GM23248 (cell line): ENCODE data around the gene FCGR3B. TPM values are rescaled to one million over a fixed set of nuclear protein-coding genes. Genes with fewer than 3 reads are reported as not detected.
"Not testable (repeated sequence)": the region's sequence is repeated elsewhere in the genome, so short reads cannot be mapped to it uniquely, and the experiment has no call there.

ENCODE experiments used
- DNase-seq: peaks from one replicate; pipeline ENCODE4 v3.0.0-alpha.2; 2015
- H2AFZ ChIP-seq: fragments of 200-600 bp; sonication (generic); 2 replicates; pipeline ENCODE4 v1.6.1; 2016; ENCODE audit warnings: antibody characterized with exemption
- H3F3A ChIP-seq: fragments of 200-600 bp; sonication (generic); 2 replicates; pipeline ENCODE4 v1.6.1; 2016; ENCODE audit warnings: mild to moderate bottlenecking, antibody characterized with exemption, mixed run types; ENCODE audit not compliant: insufficient read depth
- H3K27ac ChIP-seq: fragments of 200-600 bp; sonication (generic); 2 replicates; pipeline ENCODE4 v1.5.1; 2016; ENCODE audit warnings: mild to moderate bottlenecking
- H3K27me3 ChIP-seq: fragments of 200-600 bp; sonication (generic); replicated peaks from 2 replicates; pipeline ENCODE4 v1.6.1; 2016; ENCODE audit warnings: mild to moderate bottlenecking; ENCODE audit not compliant: insufficient read depth
- H3K36me3 ChIP-seq: fragments of 200-600 bp; sonication (generic); 2 replicates; pipeline ENCODE4 v1.6.1; 2016; ENCODE audit warnings: low read depth, mild to moderate bottlenecking
- H3K4me1 ChIP-seq: fragments of 200-600 bp; sonication (generic); 2 replicates; pipeline ENCODE4 v1.6.1; 2016; ENCODE audit warnings: mild to moderate bottlenecking; ENCODE audit not compliant: insufficient read depth
- H3K4me2 ChIP-seq: fragments of 200-600 bp; sonication (generic); one replicate; pipeline ENCODE4 v1.6.1; 2016; ENCODE audit warnings: mild to moderate bottlenecking; ENCODE audit not compliant: unreplicated experiment
- H3K4me3 ChIP-seq: fragments of 200-600 bp; sonication (generic); 2 replicates; pipeline ENCODE4 v1.5.1; 2016; ENCODE audit warnings: mild to moderate bottlenecking
- H3K79me2 ChIP-seq: fragments of 200-600 bp; sonication (generic); 2 replicates; pipeline ENCODE4 v1.6.1; 2016; ENCODE audit warnings: mild to moderate bottlenecking; ENCODE audit not compliant: insufficient read depth
- H3K9ac ChIP-seq: fragments of 200-600 bp; sonication (generic); 2 replicates; pipeline ENCODE4 v1.6.1; 2016; ENCODE audit warnings: mild to moderate bottlenecking
- H3K9me2 ChIP-seq: fragments of 200-600 bp; sonication (generic); 2 replicates; pipeline ENCODE4 v1.6.1; 2016; ENCODE audit warnings: mixed run types, mild to moderate bottlenecking, moderate library complexity; ENCODE audit not compliant: insufficient read depth
- H3K9me3 ChIP-seq: fragments of 200-600 bp; sonication (generic); one replicate; pipeline ENCODE4 v1.6.1; 2017; ENCODE audit warnings: low read depth
- H4K20me1 ChIP-seq: fragments of 200-600 bp; sonication (generic); 2 replicates; pipeline ENCODE4 v1.6.0; 2016; ENCODE audit not compliant: insufficient read depth
- EZH2 ChIP-seq: fragments of 200-600 bp; sonication (generic); IDR thresholded peaks from 2 replicates; pipeline ENCODE4 v1.6.1; 2018; ENCODE audit warnings: antibody characterized with exemption, mild to moderate bottlenecking; ENCODE audit not compliant: insufficient read depth, poor library complexity, severe bottlenecking
- EZH2phosphoT487 ChIP-seq: fragments of 200-600 bp; sonication (generic); IDR thresholded peaks from 2 replicates; pipeline ENCODE4 v1.6.1; 2018; ENCODE audit warnings: antibody characterized with exemption, moderate library complexity, mild to moderate bottlenecking, low read depth; ENCODE audit not compliant: insufficient read depth
- WGBS, 2 experiments: methylation state at CpG; one replicate each; pipeline ENCODE4 v1.1.6; 2015 to 2017; ENCODE audit warnings: low lambda C conversion rate in 2 of 2, low coverage in 1 of 2; ENCODE audit errors: missing lambda C conversion rate in 2 of 2; 5-methylcytosine and 5-hydroxymethylcytosine counted together
- in situ Hi-C: fragments of 300-500 bp; cut with MboI; formaldehyde crosslinking; loops from 2 replicates; pipeline ENCODE4 v1.15.0; 2020
- polyA plus RNA-seq: library from polyadenylated mRNA; unstranded; fragments of >200 nt; fragmentation: Nextera tagmentation; extraction: Ambion mirVana; gene quantifications from 2 replicates; pipeline ENCODE4 v1.2.1, GENCODE V29; 2016
- total RNA-seq: library from RNA; depleted of rRNA; stranded (reverse); fragments of >200 nt; shearing (Covaris generic); gene quantifications from 2 replicates; pipeline ENCODE4 v1.2.3, GENCODE V29; 2014; rRNA removed

FCGR3B gene
- total RNA-seq (not detected in 2 replicates), polyA plus RNA-seq (not detected in 2 replicates)

DNA sequence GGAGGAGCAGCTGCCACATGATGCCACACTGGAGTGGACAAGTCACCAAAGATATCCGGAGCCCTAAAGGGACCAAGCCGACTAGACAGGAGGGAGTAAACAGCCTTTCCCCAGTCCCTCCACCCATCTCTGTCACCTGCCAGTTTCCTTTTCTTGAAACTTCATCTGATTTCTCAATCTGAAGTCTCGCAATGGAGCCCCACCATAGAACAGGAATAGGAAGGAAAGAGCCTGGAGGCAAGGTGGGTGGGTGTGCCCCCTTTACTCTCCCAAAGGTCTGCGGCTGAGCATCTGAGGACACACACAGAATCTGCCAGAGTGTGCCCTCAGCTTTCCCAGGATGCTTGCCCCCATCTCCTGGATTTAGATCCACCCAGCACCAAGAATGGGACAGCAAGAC, at the start of gene FCGR3B:
Gene FCGR3B, minus strand, starts transcription at position 101 of the 400 bp plus-strand sequence. Its CDS starts 82 bp downstream, at position 19.
- H3K36me3 ChIP-seq = no peaks in the 10 kb centered on the region
- no peaks in the 10 kb centered on the region for H4K20me1 ChIP-seq
- no peak within 1 kb of the TSS for H3K4me3 ChIP-seq
- in situ Hi-C loops = no loop called here
- H3K4me2 ChIP-seq = no peak within 1 kb of the TSS
- no peak for TF ChIP-seq EZH2phosphoT487
- TF ChIP-seq EZH2 = no peak
- no peaks in the 10 kb centered on the region for H3K4me1 ChIP-seq
- no peaks in the 10 kb centered on the region for H3K9me3 ChIP-seq
- H3K9me2 ChIP-seq = no peaks in the 10 kb centered on the region
- no peaks in the 10 kb centered on the region for H3K27me3 ChIP-seq
- H2AFZ ChIP-seq = no peak within 1 kb of the TSS
- H3K27ac ChIP-seq = no peak within 1 kb of the TSS
- WGBS, 2 experiments = 45 to 46% methylated on average over 4 of the region's 4 CpGs
- no peak within 1 kb of the TSS for H3K9ac ChIP-seq
- no peak for DNase-seq
- H3K79me2 ChIP-seq = no peaks in the 10 kb centered on the region
- H3F3A ChIP-seq = no peaks in the 10 kb centered on the region

DNA sequence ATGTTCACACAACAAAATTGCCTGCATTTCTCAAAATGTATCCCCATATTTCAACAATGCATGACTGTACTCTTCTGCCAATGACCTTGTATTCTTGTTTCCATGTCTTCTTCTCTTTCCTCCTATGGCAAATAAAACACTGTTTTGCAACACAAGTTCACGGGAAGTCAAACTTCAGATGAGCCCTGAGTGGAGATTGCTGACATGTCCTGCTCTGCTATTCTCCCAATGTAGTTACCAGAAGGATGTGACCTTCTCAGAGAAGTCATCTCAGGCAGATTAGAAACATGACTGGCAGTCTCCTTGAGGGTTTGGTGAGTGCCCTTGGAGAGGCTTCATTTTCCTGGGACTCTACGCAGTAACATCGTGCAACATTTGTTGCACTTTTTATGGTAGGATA, 47.5 kb upstream of the FCGR3B start:
- H2AFZ ChIP-seq = no peak overlapping the region
- no peaks in the 10 kb centered on the region for H3K9me3 ChIP-seq
- in situ Hi-C loops = no loop called here
- no peak overlapping the region for H3K9ac ChIP-seq
- H3F3A ChIP-seq = no peaks in the 10 kb centered on the region
- H3K27ac ChIP-seq = no peak overlapping the region
- no peak for DNase-seq
- no peaks in the 10 kb centered on the region for H4K20me1 ChIP-seq
- TF ChIP-seq EZH2 = no peak
- no peak for TF ChIP-seq EZH2phosphoT487
- no peaks in the 10 kb centered on the region for H3K27me3 ChIP-seq
- H3K4me2 ChIP-seq = no peak overlapping the region
- no peaks in the 10 kb centered on the region for H3K36me3 ChIP-seq
- no peaks in the 10 kb centered on the region for H3K4me1 ChIP-seq
- no peak overlapping the region for H3K4me3 ChIP-seq
- WGBS, 2 experiments = 97% methylated on average over 3 of the region's 3 CpGs
- H3K9me2 ChIP-seq = no peaks in the 10 kb centered on the region
- H3K79me2 ChIP-seq = no peaks in the 10 kb centered on the region

DNA sequence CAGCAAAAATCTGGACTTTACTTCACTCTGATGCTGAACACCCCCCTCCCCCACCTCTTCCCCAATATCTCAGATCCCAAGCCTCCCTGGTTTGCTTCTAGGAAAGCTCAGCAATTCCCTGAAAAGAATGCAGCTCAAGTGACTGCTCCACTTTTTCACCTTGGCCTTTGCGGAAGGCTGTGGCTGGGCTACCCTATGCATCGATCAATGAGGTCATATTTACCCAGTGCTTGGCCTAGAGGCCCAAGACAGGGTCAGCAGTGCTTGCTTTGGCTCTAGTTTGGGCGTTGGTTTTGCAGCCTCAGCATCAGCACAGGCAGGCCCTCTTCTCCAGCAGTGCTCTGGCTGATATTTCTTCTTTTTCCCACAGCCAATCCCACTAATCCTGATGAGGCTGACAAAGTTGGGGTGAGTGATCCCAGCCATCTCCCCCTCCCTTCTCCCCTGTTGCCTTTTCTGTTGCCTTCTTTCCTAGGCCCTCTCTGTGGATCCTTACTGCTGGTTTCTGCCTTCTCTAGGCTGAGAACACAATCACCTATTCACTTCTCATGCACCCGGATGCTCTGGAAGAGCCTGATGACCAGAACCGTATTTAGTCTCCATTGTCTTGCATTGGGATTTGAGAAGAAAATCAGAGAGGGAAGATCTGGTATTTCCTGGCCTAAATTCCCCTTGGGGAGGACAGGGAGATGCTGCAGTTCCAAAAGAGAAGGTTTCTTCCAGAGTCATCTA, 46.1 kb upstream of the FCGR3B start:
- H3K9me2 ChIP-seq = no peaks in the 10 kb centered on the region
- DNase-seq = no peak
- H3K4me3 ChIP-seq = no peak overlapping the region
- no peaks in the 10 kb centered on the region for H3K4me1 ChIP-seq
- no peaks in the 10 kb centered on the region for H3K9me3 ChIP-seq
- H3K4me2 ChIP-seq = no peak overlapping the region
- no peaks in the 10 kb centered on the region for H3K79me2 ChIP-seq
- WGBS, 2 experiments = 76 to 84% methylated on average over 5 of the region's 5 CpGs
- no peaks in the 10 kb centered on the region for H3F3A ChIP-seq
- no peaks in the 10 kb centered on the region for H4K20me1 ChIP-seq
- H3K9ac ChIP-seq = no peak overlapping the region
- no peak overlapping the region for H2AFZ ChIP-seq
- H3K27me3 ChIP-seq = no peaks in the 10 kb centered on the region
- H3K27ac ChIP-seq = no peak overlapping the region
- in situ Hi-C loops = no loop called here
- H3K36me3 ChIP-seq = no peaks in the 10 kb centered on the region
- TF ChIP-seq EZH2 (no peak), EZH2phosphoT487 (no peak)

DNA sequence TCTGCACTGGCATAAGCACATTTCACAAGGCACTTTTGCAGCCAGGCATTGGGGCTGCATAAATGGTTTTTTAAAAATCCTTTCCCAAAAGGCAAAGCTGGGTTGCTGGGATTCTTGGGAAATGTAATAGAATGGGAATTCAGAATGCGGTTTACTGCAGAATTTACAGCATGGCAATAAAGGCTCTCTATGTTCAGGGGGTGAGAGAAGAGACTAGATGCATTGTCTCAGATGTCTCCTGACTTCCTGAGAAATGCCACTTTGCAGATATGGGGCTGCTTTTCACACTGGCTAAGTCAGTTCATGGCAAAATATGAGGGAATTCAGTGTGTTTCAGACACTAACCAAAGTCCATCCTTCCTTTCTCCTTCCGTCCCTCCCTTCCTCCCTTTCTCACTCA, 45.5 kb upstream of the FCGR3B start:
- WGBS, 2 experiments = 83 to 85% methylated on average over 2 of the region's 2 CpGs
- Histone ChIP-seq H3K4me3 (no peak overlapping the region), H3K79me2 (no peaks in the 10 kb centered on the region), H3K27ac (no peak overlapping the region), H3K4me1 (no peaks in the 10 kb centered on the region), H3K9ac (no peak overlapping the region), H3K9me3 (no peaks in the 10 kb centered on the region), H3K36me3 (no peaks in the 10 kb centered on the region), H2AFZ (no peak overlapping the region), H3F3A (no peaks in the 10 kb centered on the region), H3K27me3 (no peaks in the 10 kb centered on the region), H4K20me1 (no peaks in the 10 kb centered on the region), H3K4me2 (no peak overlapping the region), H3K9me2 (no peaks in the 10 kb centered on the region)
- DNase-seq = no peak
- no peak for TF ChIP-seq EZH2phosphoT487
- no peak for TF ChIP-seq EZH2
- in situ Hi-C loops = no loop called here

DNA sequence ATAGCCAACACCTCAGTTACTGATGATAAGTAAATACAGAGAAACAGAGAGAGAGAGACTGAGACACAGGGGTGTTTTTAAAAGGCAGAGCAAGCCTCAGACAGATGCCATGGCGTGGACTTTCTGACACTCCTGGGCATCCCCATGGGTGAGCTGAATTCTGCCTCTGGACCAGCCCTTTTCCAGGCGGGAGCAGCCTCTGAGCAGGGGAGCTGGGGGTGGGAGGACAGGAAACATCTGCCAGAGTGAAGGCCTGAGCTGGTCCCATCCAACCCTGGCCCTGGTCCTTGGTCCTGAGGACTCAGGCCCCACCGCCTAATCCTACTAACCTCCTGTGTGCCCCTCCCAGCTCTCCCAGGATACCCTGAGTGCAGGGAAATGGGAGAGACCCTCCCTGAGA, 43.9 kb upstream of the FCGR3B start:
- H3F3A ChIP-seq, H3K9ac ChIP-seq, H3K27me3 ChIP-seq, H3K27ac ChIP-seq, H3K9me2 ChIP-seq, H3K79me2 ChIP-seq, H3K9me3 ChIP-seq, H3K4me1 ChIP-seq, H2AFZ ChIP-seq, H3K4me2 ChIP-seq, H3K4me3 ChIP-seq, H4K20me1 ChIP-seq, H3K36me3 ChIP-seq, in situ Hi-C loops, DNase-seq: not testable (repeated sequence)
- 89 to 92% methylated on average over 2 to 3 of the region's 3 CpGs for WGBS, 2 experiments

DNA sequence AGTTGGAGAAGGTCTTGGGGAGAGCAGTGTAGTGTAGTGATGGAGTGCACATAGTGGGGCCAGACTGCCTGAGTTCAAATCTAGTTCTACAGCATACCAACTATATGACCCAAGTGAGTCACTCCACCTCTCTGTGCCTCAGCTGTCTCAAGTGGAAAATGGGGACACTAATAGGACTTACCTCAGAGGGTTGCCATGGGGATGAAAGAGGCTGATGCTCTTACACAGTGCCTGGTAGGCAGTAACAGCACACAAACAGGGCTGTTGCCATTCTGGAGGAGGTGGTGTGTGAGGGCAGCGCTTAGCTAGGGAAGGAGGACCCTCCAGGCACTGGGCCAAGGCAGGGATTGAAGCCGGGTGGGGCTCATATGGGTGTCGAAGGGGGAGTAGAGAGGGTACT, 43.5 kb upstream of the FCGR3B start:
- 53 to 57% methylated on average over 3 of the region's 3 CpGs for WGBS, 2 experiments
- H3K27me3 ChIP-seq, DNase-seq, H3K4me2 ChIP-seq, H4K20me1 ChIP-seq, H2AFZ ChIP-seq, H3K9me3 ChIP-seq, H3K36me3 ChIP-seq, H3K79me2 ChIP-seq, H3K9me2 ChIP-seq, H3K27ac ChIP-seq, H3F3A ChIP-seq, H3K9ac ChIP-seq, H3K4me1 ChIP-seq, in situ Hi-C loops, H3K4me3 ChIP-seq: not testable (repeated sequence)

DNA sequence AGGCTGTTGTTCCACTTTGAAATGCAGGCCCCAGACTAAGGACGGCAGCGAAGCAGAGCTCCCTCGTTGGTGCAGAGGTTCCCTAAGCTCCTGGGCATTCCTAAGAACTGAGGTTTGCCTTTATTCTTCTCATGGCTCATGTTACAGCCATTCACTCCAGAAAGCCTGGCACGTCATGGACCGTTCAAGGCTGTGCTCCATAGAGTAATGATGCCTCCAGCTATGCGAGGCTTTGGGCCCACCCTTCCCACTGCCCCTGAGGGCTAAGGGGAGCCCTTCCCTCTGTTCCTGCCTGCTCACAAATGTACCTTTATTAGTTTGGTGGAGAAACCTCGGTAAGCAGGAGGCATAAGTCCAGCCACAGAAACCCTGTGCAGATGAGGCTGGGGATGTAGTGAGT, 42.5 kb upstream of the FCGR3B start:
- in situ Hi-C loops, H3F3A ChIP-seq: not testable (repeated sequence)

More for the DNA sequence above, 42.5 kb upstream of the FCGR3B start:
- not testable (repeated sequence) for H3K4me1 ChIP-seq, H3K9ac ChIP-seq, H3K9me2 ChIP-seq, H2AFZ ChIP-seq, DNase-seq, H3K27ac ChIP-seq, H3K27me3 ChIP-seq, H4K20me1 ChIP-seq, H3K36me3 ChIP-seq, H3K4me3 ChIP-seq, H3K9me3 ChIP-seq, H3K79me2 ChIP-seq, H3K4me2 ChIP-seq
- 73 to 80% methylated on average over 6 of the region's 7 CpGs for WGBS, 2 experiments
